Body of pancreas (tissue), 4 donors: ENCODE data around the gene ENO2. TPM values are rescaled to one million over a fixed set of nuclear protein-coding genes. Genes with fewer than 3 reads are reported as not detected.

Experiments
- ATAC-seq: fragments of 150-250 bp; one replicate; pipeline ENCODE4 v1.9.1; 2016
- DNase-seq, 4 donors: peaks; one replicate each; pipeline ENCODE4 v3.0.0-alpha.2; 2019
- H3K27ac ChIP-seq, 4 donors: fragments of 200-600 bp; sonication (generic); 1 replicate in 3 of 4; 2 replicates in 1 of 4; pipeline versions ENCODE4 v1.5.1 to v1.6.1; 2016 to 2019; ENCODE audit warnings: mild to moderate bottlenecking in 1 of 4, mixed read lengths in 1 of 4, moderate library complexity in 1 of 4
- H3K27me3 ChIP-seq, 2 donors: fragments of 200-600 bp; sonication (generic); one replicate each; pipeline ENCODE4 v1.6.0; 2016; ENCODE audit warnings: mild to moderate bottlenecking in 1 of 2
- H3K36me3 ChIP-seq, 2 donors: fragments of 200-600 bp; sonication (generic); replicated peaks in 1 of 2; 2 replicates each; pipeline ENCODE4 v1.5.1; 2016; ENCODE audit warnings: low read depth in 2 of 2; ENCODE audit not compliant: insufficient read depth in 1 of 2
- H3K4me1 ChIP-seq: fragments of 200-600 bp; sonication (generic); one replicate; pipeline ENCODE4 v1.6.0; 2016
- H3K4me3 ChIP-seq, 2 donors: fragments of 200-600 bp; sonication (generic); 1 replicate in 1 of 2; 2 replicates in 1 of 2; pipeline ENCODE4 v1.5.1; 2016 to 2019
- H3K9me3 ChIP-seq, 3 donors: fragments of 200-600 bp; sonication (generic); 1 replicate in 2 of 3; 2 replicates in 1 of 3; pipeline ENCODE4 v1.5.1; 2016
- CTCF ChIP-seq, 7 experiments: fragments of 450-650 bp in 4 of 7; fragments of 200-600 bp in 3 of 7; sonication (generic) in 3 of 7; IDR thresholded peaks; one replicate each; pipeline ENCODE4 v1.5.1; 2016 to 2019; ENCODE audit warnings: antibody characterized with exemption in 7 of 7
- POLR2A ChIP-seq, 3 donors: fragments of 450-650 bp; IDR thresholded peaks; one replicate each; pipeline ENCODE4 v1.6.1; 2016; ENCODE audit warnings: antibody characterized with exemption in 3 of 3, mild to moderate bottlenecking in 2 of 3
- WGBS, 2 donors: methylation state at CpG; one replicate each; pipeline ENCODE4 v1.1.5; 2017; 5-methylcytosine and 5-hydroxymethylcytosine counted together
- intact Hi-C: fragments of 100-400 bp; cut with DNase I; formaldehyde crosslinking; loops from one replicate; pipeline ENCODE4 v1.15.1; 2023
- total RNA-seq, 2 donors: library from RNA; depleted of rRNA; stranded (reverse); fragments of >200 nt; gene quantifications; one replicate each; pipeline ENCODE4 v1.1.0, GENCODE V29; 2016

Gene ENO2
- total RNA-seq, 2 donors from 2014 or later = 4.4 to 11.9 TPM

DNA sequence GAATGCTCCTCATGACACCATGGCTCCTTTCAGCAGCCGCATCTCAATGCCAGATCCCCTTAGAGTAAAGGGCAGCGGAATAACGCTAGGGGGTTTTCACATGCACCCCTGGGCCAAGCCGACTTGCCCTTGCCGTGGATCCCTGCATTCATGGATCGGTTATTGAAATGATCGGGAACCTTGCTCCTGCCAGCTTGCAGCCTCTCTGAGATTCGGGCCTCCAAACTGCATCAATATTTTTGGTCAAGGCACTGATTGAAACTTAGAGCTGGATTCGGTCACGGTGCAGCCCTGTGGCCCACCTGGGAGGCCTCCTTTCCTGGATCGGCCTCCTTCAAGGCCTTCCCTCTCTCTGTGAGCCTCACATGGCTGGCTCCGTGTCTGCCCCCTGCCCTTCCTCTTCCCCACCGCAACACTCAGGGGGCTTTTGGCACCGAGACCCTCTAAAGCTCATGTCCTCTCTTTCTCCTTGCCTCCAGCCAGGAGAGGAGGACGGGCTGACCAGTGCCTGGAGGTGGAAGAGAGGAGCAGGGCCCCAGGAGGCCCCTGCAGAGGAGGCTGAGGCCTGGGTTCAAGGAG is 38.6 kb downstream of the ENO2 start:
- no peaks in the 10 kb centered on the region for H3K27me3 ChIP-seq
- 71 to 92% methylated on average over 15 of the region's 15 CpGs for WGBS, 2 donors
- TF ChIP-seq POLR2A (IDR thresholded peaks at IDR 0.05) = no peak
- TF ChIP-seq CTCF (IDR thresholded peaks at IDR 0.05) = no peak
- H3K9me3 ChIP-seq = no peaks in the 10 kb centered on the region
- no peak overlapping the region for H3K4me3 ChIP-seq
- peaks cover 0 to 5% of the 10 kb centered on the region in 2 donors for H3K36me3 ChIP-seq
- H3K27ac ChIP-seq = peak overlapping the region in 2 of 4 donors; percentile 23 to 69
- no peak for DNase-seq
- intact Hi-C loops = no loop called here
- no peak for ATAC-seq
- peaks cover 5% of the 10 kb centered on the region for H3K4me1 ChIP-seq

DNA sequence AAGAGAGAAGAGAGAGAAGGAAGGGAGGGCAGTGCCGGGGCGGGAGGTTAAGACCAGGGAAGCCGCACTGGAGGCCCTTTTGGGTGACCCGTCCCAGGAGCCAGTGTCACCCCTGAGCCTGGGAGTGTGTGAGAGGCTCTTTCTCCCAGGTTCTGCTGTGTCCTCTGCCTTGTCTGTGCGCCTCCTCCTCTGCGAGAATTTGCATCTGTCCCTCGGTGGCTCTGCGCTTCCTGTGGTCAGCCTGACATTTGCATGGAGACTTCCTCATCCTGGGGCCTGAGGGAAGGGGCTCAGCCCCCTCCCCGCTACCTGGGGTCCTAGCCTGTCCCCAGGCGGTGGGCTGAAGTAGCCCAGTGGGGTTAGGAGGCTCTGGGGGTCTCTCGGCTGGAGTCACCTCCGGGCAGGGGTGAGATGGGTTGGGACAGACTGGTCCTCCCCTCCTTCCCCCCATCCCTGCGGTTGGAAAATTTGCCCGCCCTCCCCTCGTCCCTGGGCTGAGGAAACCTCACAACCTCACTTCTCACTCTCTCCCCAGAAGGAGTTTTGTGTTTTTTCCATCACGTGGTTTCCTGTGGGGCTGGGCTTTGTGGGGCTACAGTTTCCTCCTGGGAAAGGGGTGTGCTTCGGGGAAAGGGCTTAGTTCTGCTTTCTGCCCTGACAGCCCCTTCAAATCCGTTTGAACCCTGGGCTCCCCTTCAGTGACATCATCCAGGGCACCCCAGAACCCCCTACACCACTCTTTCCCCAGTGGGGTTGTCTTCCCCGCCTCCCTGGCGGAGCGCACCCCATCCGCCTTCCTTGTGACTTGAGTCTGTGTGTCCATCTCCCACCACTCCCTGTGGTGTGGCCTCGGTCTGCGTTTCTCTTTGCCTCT is 39.3 kb downstream of the ENO2 start:
- Histone ChIP-seq H3K27me3 (no peaks in the 10 kb centered on the region), H3K9me3 (no peaks in the 10 kb centered on the region), H3K36me3 (peaks cover 0 to 5% of the 10 kb centered on the region in 2 donors), H3K27ac (peak overlapping the region in 2 of 4 donors; percentile 23 to 69), H3K4me3 (no peak overlapping the region), H3K4me1 (peaks cover 5% of the 10 kb centered on the region)
- 63 to 80% methylated on average over 17 to 24 of the region's 24 CpGs for WGBS, 2 donors
- no peak for ATAC-seq
- TF ChIP-seq POLR2A (IDR thresholded peaks at IDR 0.05) (peak in 2 of 3 donors; percentile 21 to 53), CTCF (IDR thresholded peaks at IDR 0.05) (no peak)
- DNase-seq = peak in 1 of 4 donors; percentile 66
- intact Hi-C loops = no loop called here

- no peak for DNase-seq
- Histone ChIP-seq H3K27ac (peak overlapping the region in 2 of 4 donors; percentile 9 to 23), H3K36me3 (peaks cover 0 to 5% of the 10 kb centered on the region in 2 donors), H3K27me3 (no peaks in the 10 kb centered on the region), H3K4me3 (no peak overlapping the region), H3K9me3 (no peaks in the 10 kb centered on the region), H3K4me1 (no peaks in the 10 kb centered on the region)
- WGBS, 2 donors = 71 to 83% methylated on average over 15 to 20 of the region's 21 CpGs
- ATAC-seq = no peak
- TF ChIP-seq CTCF (IDR thresholded peaks at IDR 0.05) (no peak), POLR2A (IDR thresholded peaks at IDR 0.05) (no peak)
- intact Hi-C loops = no loop called here
These were observed 40.1 kb downstream of the ENO2 start for GRCh38 chr12:6954316-6955107.

DNA sequence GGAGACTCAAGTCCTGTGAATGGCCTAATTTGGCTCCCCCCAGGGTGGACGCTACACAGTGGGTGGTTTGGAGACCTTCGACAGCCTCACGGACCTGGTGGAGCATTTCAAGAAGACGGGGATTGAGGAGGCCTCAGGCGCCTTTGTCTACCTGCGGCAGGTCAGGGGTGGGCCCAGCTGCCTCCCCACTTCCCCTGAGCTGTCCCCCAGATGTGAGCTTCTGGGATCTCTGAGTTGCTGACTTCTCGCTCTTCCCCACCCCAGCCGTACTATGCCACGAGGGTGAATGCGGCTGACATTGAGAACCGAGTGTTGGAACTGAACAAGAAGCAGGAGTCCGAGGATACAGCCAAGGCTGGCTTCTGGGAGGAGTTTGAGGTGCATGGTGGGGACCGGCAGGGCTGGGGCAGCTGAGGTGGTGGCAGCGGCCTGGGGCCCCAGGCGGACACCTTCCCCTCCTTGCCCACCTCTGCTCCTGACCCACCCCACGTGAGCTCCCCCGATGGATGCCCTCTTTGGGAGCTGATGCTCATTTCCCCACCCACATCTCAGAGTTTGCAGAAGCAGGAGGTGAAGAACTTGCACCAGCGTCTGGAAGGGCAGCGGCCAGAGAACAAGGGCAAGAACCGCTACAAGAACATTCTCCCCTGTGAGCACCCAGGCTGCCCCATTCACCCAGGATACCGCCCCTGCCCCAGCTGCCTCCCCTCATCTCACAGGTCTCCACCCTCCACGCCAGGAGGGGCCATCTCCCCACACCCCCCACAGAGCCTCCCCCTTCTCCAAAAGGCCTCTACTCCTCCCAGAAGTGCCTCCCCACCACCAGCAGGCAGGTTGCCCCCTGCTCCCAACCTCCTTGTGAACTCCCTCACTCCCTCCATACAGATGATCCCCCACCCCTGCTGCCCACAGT is 41.0 kb downstream of the ENO2 start:
- Histone ChIP-seq H3K27ac (no peak overlapping the region), H3K27me3 (no peaks in the 10 kb centered on the region), H3K4me3 (no peak overlapping the region), H3K4me1 (peaks cover under 1% of the 10 kb centered on the region), H3K9me3 (no peaks in the 10 kb centered on the region), H3K36me3 (peaks cover 0 to 5% of the 10 kb centered on the region in 2 donors)
- ATAC-seq (no peak), DNase-seq (no peak)
- TF ChIP-seq POLR2A (IDR thresholded peaks at IDR 0.05) (no peak), CTCF (IDR thresholded peaks at IDR 0.05) (no peak)
- intact Hi-C loops = no loop called here
- WGBS, 2 donors = 84 to 95% methylated on average over 12 to 21 of the region's 22 CpGs
